Keratinocyte (primary cell): ENCODE measurements around the gene PYGM. TPM values are rescaled to one million over a fixed set of nuclear protein-coding genes. Genes with fewer than 3 reads are reported as not detected.

Source experiments
- DNase-seq: peaks from one replicate; pipeline ENCODE4 v3.0.0-alpha.2; 2011; ENCODE audit warnings: low read depth, missing footprints, low spot score
- FAIRE-seq: peaks from 2 replicates; lab custom pipeline; 2011; peaks lifted over from hg19 to GRCh38; lab: Jason Lieb, UNC
- H2AFZ ChIP-seq: 2 replicates; pipeline ENCODE4 v1.6.0; 2012; ENCODE audit warnings: low read length, control low read depth, inconsistent platforms; ENCODE audit not compliant: control insufficient read depth
- H3K27ac ChIP-seq: 2 replicates; pipeline ENCODE4 v1.5.1; 2011; ENCODE audit warnings: low read length; ENCODE audit not compliant: control insufficient read depth, insufficient read depth
- H3K27me3 ChIP-seq: 3 replicates; pipeline ENCODE4 v1.6.0; 2011; ENCODE audit warnings: low read length; ENCODE audit not compliant: control insufficient read depth, insufficient read depth; ENCODE audit errors: extremely low read depth
- H3K36me3 ChIP-seq, 2 experiments: 2 replicates in 1 of 2; 3 replicates in 1 of 2; pipeline ENCODE4 v1.5.1; 2011; ENCODE audit warnings: low read length in 2 of 2, mild to moderate bottlenecking in 1 of 2; ENCODE audit not compliant: control insufficient read depth in 2 of 2, insufficient read depth in 2 of 2; ENCODE audit errors: extremely low read depth in 1 of 2
- H3K4me1 ChIP-seq: 3 replicates; pipeline ENCODE4 v1.5.1; 2011; ENCODE audit warnings: low read length; ENCODE audit not compliant: control insufficient read depth, insufficient read depth; ENCODE audit errors: extremely low read depth
- H3K4me2 ChIP-seq: 3 replicates; pipeline ENCODE4 v1.6.0; 2011; ENCODE audit warnings: low read depth, low read length; ENCODE audit not compliant: control insufficient read depth, insufficient read depth; ENCODE audit errors: extremely low read depth
- H3K4me3 ChIP-seq, 3 experiments: fragments of 200-600 bp in 1 of 3; sonication (generic) in 1 of 3; 2 replicates in 2 of 3; 3 replicates in 1 of 3; pipeline ENCODE4 v1.5.1; 2011 to 2016; ENCODE audit warnings: low read length in 3 of 3, mild to moderate bottlenecking in 3 of 3, control low read depth in 2 of 3, inconsistent platforms in 1 of 3, low read depth in 1 of 3, mixed read lengths in 1 of 3, mixed run types in 1 of 3, moderate library complexity in 1 of 3; ENCODE audit not compliant: control insufficient read depth in 2 of 3, insufficient read depth in 2 of 3; ENCODE audit errors: extremely low read depth in 1 of 3
- H3K79me2 ChIP-seq: 2 replicates; pipeline ENCODE4 v1.6.0; 2012; ENCODE audit warnings: low read length; ENCODE audit not compliant: control insufficient read depth, insufficient read depth
- H3K9ac ChIP-seq: 3 replicates; pipeline ENCODE4 v1.6.0; 2011; ENCODE audit warnings: low read length; ENCODE audit not compliant: control insufficient read depth, insufficient read depth; ENCODE audit errors: extremely low read depth
- H3K9me1 ChIP-seq: 3 replicates; pipeline ENCODE4 v1.6.0; 2011; ENCODE audit warnings: low read length; ENCODE audit not compliant: control insufficient read depth, insufficient read depth; ENCODE audit errors: extremely low read depth
- H3K9me3 ChIP-seq: 2 replicates; pipeline ENCODE4 v1.5.1; 2012; ENCODE audit warnings: low read depth, low read length; ENCODE audit not compliant: control insufficient read depth
- H4K20me1 ChIP-seq: 3 replicates; pipeline ENCODE4 v1.6.0; 2011; ENCODE audit warnings: low read length; ENCODE audit not compliant: control insufficient read depth, insufficient read depth; ENCODE audit errors: extremely low read depth
- CTCF ChIP-seq, 3 experiments: IDR thresholded peaks in 1 of 3; conservative IDR thresholded peaks in 1 of 3; optimal IDR thresholded peaks in 1 of 3; 2 replicates in 2 of 3; 3 replicates in 1 of 3; pipeline versions ENCODE3 to v1.5.1; 2011; ENCODE audit warnings: low read length in 3 of 3, mild to moderate bottlenecking in 3 of 3, moderate library complexity in 2 of 3, control low read depth in 1 of 3, inconsistent platforms in 1 of 3; ENCODE audit not compliant: insufficient read depth in 2 of 3; ENCODE audit errors: extremely low read depth in 1 of 3
- EZH2 ChIP-seq: IDR thresholded peaks from one replicate; pipeline ENCODE4 v1.6.1; 2012; ENCODE audit warnings: inconsistent platforms, mild to moderate bottlenecking, low read length, moderate library complexity
- dilution Hi-C: fragments of 300-500 bp; cut with MboI; formaldehyde crosslinking; loops from one replicate; pipeline ENCODE4 v1.7.0; 2020; ENCODE audit warnings: low sequenced_read_pairs; ENCODE audit not compliant: extremely low pct_ligation_motif_present
- polyA plus RNA-seq, 5 experiments: library from polyadenylated mRNA; depleted of rRNA in 3 of 5; stranded (reverse) in 3 of 5; stranded (forward) in 1 of 5; unstranded in 1 of 5; fragments of >200 nt; gene quantifications; 1 replicate in 1 of 5; 2 replicates in 3 of 5; 3 replicates in 1 of 5; pipeline versions ENCODE4 v1.2.1 to v1.2.3, GENCODE V29; 2011 to 2012; ENCODE audit warnings: missing spikeins in 2 of 5, low read depth in 1 of 5, low replicate concordance in 1 of 5

Gene PYGM
- polyA plus RNA-seq, 1 donor (not counting 4 experiments of a cell fraction or from before 2014, with no cell fraction given) = 0.05 TPM

DNA sequence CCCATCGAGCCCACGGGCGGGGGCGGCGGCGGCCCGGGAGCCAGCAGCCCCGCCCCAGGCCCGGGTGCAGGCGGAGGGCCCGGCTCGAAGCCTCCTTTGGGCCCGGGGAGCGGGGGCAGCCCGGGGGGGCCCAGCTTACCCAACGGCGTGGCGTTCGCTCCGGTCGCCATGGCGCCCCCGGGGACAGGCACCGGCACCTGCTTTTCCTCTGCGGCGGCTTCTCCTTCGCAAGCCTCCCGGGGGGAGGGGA lies 18.4 kb upstream of the PYGM start:
- TF ChIP-seq CTCF (optimal IDR thresholded peaks at IDR 0.05 in 1 of 3, IDR thresholded peaks at IDR 0.05 in 1 of 3, conservative IDR thresholded peaks at IDR 0.05 in 1 of 3; ENCODE audit: extremely low read depth in 1 of 3, insufficient read depth in 2 of 3, low read length in 3 of 3) = no peak
- no peak for TF ChIP-seq EZH2
- peaks cover 19 to 35% of the 10 kb centered on the region in 2 experiments for H3K36me3 ChIP-seq
- H3K9me1 ChIP-seq = no peaks in the 10 kb centered on the region
- H3K79me2 ChIP-seq = peaks cover 44% of the 10 kb centered on the region
- H4K20me1 ChIP-seq = peaks cover 39% of the 10 kb centered on the region
- dilution Hi-C loops = no loop called here
- H3K4me2 ChIP-seq = no peak overlapping the region
- peak overlapping the region; percentile 91 for H3K9ac ChIP-seq
- no peak overlapping the region for H2AFZ ChIP-seq
- H3K27me3 ChIP-seq = no peaks in the 10 kb centered on the region
- H3K4me1 ChIP-seq = peaks cover 16% of the 10 kb centered on the region
- H3K27ac ChIP-seq = peak overlapping the region; percentile 93
- peak overlapping the region; percentile 63 to 81 (median 67) for H3K4me3 ChIP-seq
- no peak for DNase-seq
- H3K9me3 ChIP-seq = no peaks in the 10 kb centered on the region
- no peak for FAIRE-seq

DNA sequence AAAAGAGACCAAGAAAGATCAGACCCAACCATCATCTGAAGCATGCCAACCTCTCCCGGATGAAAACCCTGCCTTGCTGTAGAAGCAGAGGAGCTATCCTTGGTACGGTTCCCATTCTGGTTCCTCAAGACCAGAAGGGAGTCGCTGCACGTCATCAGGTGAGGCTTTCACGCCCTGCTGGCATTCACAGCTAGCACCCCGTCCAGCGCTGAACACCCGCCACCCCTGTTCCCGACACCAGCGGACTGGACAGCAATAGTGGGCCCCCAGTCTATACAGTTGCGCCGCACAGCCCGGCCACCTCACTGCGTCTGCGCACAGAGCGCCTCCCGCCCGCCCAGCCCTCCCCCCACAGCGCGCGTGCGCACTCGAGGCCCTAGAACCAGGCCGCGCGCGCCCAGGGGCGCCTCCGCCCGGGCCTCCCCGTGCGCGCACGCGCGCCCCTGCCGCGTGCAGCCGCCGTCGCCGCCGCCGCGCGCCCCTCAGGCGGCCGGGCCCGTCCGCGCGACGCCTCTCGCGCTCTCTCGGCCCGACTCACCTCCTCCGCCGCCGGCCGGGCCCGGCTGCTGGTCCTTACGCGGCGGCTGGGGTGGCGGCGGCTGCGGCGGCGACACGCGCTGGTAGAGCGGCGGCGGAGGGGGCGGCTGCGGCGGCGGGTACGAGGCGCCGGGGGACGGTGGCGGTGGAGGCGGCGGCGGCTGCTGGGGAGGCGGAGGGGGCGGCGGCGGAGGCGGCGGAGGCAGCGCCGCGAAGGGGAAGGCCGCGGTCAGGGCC lies 17.9 kb upstream of the PYGM start:
- peak overlapping the region; percentile 91 for H3K9ac ChIP-seq
- H3K9me1 ChIP-seq = no peaks in the 10 kb centered on the region
- H2AFZ ChIP-seq = no peak overlapping the region
- peaks cover 16% of the 10 kb centered on the region for H3K4me1 ChIP-seq
- H3K27ac ChIP-seq = peak overlapping the region; percentile 93
- H3K9me3 ChIP-seq = no peaks in the 10 kb centered on the region
- FAIRE-seq (no peak), DNase-seq (no peak)
- dilution Hi-C loops = no loop called here
- H4K20me1 ChIP-seq = peaks cover 44% of the 10 kb centered on the region
- peak overlapping the region; percentile 67 to 100 (median 99) for H3K4me3 ChIP-seq
- peaks cover 49% of the 10 kb centered on the region for H3K79me2 ChIP-seq
- no peak for TF ChIP-seq CTCF (optimal IDR thresholded peaks at IDR 0.05 in 1 of 3, IDR thresholded peaks at IDR 0.05 in 1 of 3, conservative IDR thresholded peaks at IDR 0.05 in 1 of 3; ENCODE audit: extremely low read depth in 1 of 3, insufficient read depth in 2 of 3, low read length in 3 of 3)
- no peak for TF ChIP-seq EZH2
- H3K4me2 ChIP-seq = peak overlapping the region; percentile 100
- no peaks in the 10 kb centered on the region for H3K27me3 ChIP-seq
- H3K36me3 ChIP-seq = peaks cover 24 to 40% of the 10 kb centered on the region in 2 experiments
